ENCODE results near the gene FANCL.
"Not testable (repeated sequence)": the region's sequence is repeated elsewhere in the genome, so short reads cannot be mapped to it uniquely, and the experiment has no call there.

FANCL gene

DNA sequence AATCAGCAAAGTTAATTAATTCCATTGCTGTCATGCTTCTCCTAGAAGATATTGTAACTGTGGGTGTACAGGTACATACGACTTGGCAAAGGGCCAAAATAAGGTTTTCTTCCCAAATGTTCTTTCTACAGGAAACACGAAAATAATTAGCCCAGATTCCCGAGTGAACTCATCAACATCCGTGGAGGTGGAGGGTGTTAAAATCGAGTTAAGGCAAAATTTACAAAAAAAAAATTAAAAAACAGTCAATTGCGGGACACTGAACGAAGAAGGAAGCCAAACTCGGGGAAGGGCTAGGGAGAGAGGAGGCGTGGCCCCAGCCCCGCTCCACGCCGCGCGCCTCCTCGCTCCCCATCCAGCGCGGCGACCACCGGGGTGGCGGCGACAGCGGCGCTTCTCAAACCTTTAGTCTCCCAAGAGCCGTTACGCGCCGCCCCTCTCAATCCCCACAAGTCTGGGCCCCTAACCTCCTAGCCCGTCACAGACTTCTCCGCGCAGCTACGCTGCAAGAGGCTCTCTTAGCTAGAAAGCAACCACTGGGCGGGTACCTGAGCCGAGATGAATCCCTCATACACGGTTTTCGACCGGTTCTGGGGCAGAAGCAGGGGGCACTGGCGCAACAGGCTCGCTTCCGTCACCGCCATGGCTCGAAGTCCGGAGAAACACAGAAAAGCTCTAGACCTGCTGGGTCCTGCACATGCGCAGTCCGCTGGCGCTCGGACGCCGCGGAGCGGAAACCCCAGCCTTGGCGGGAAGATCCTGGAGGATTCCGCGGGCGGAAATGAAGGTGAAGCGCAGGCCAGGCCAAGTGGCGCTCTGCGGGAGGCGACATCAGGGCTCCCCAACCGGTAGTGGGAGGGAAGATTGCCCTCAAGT lies at the start of gene FANCL:
TSS of gene FANCL (minus strand) at position 656 of the 876 bp plus-strand sequence. CDS start at position 644, 12 bp downstream.
- H3K9me3 Mint-ChIP-seq: peaks cover 1% of the 10 kb centered on the region
- H3K4me1 Mint-ChIP-seq: peaks cover 34% of the 10 kb centered on the region
- H3K27ac Mint-ChIP-seq: peak within 1 kb of the TSS; percentile 97 to 100 (median 99)
- peaks cover 6% of the 10 kb centered on the region for H3K36me3 Mint-ChIP-seq (ENCODE audit: low read depth)
- H3K27me3 Mint-ChIP-seq (ENCODE audit: low read depth): peaks cover 3% of the 10 kb centered on the region
- TF ChIP-seq, protein P1, sequence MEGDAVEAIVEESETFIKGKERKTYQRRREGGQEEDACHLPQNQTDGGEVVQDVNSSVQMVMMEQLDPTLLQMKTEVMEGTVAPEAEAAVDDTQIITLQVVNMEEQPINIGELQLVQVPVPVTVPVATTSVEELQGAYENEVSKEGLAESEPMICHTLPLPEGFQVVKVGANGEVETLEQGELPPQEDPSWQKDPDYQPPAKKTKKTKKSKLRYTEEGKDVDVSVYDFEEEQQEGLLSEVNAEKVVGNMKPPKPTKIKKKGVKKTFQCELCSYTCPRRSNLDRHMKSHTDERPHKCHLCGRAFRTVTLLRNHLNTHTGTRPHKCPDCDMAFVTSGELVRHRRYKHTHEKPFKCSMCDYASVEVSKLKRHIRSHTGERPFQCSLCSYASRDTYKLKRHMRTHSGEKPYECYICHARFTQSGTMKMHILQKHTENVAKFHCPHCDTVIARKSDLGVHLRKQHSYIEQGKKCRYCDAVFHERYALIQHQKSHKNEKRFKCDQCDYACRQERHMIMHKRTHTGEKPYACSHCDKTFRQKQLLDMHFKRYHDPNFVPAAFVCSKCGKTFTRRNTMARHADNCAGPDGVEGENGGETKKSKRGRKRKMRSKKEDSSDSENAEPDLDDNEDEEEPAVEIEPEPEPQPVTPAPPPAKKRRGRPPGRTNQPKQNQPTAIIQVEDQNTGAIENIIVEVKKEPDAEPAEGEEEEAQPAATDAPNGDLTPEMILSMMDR (IDR thresholded peaks at IDR 0.05; ENCODE audit: unreplicated experiment in 3 of 3): no peak
- H3K4me3 Mint-ChIP-seq: peak within 1 kb of the TSS; percentile 95 to 99 (median 98)

DNA sequence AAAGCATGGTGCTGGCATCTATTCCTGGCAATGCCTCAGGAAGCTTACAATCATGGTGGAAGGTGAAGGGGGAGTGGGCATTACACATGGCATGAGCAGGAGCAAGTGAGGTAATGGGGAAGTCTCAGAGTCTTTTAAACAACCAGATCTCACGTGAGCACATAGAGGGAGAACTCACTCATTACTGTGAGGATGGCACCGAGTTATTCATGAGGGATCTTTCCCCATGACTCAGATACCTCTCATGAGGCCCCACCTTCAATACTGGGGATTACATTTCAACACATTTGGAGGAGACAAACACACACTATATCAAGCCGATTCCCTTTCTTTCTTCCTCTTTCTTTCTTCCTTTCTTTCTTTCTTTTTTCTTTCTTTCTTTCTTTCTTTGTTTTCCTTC lies 47.9 kb upstream of the FANCL start:
- H3K36me3 Mint-ChIP-seq (ENCODE audit: low read depth): no peaks in the 10 kb centered on the region
- no peak overlapping the region for H3K27ac Mint-ChIP-seq
- no peaks in the 10 kb centered on the region for H3K9me3 Mint-ChIP-seq
- H3K4me1 Mint-ChIP-seq: peaks cover 22% of the 10 kb centered on the region
- TF ChIP-seq, protein P1 (IDR thresholded peaks at IDR 0.05; ENCODE audit: unreplicated experiment in 3 of 3): no peak
- H3K27me3 Mint-ChIP-seq (ENCODE audit: low read depth): peaks cover 4% of the 10 kb centered on the region
- no peak overlapping the region for H3K4me3 Mint-ChIP-seq

DNA sequence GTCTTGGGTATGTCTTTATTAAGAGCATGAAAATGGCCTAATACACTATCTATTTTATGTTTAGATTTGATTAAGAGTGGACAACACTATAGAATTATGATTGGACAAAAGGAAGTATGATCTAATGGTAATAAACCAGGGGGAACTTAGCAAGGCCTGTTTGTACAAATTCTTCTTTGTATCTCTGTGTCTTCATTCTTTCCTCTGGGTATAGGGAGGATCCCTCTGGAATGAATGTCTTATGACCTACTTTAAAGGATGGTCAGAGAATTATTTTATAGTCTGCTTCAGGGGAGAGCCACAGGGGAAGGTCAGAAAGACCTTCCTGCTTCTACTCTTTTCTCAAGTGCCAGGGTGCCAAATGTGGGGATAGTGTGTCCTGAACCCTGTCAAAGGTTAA lies 42.8 kb upstream of the FANCL start:
- Mint-ChIP-seq H3K4me3 (no peak overlapping the region), H3K4me1 (no peaks in the 10 kb centered on the region), H3K9me3 (no peaks in the 10 kb centered on the region), H3K36me3 (ENCODE audit: low read depth) (no peaks in the 10 kb centered on the region), H3K27me3 (ENCODE audit: low read depth) (peaks cover 2% of the 10 kb centered on the region), H3K27ac (peak overlapping the region; percentile 28 to 63 (median 49))
- TF ChIP-seq, protein P1 (IDR thresholded peaks at IDR 0.05; ENCODE audit: unreplicated experiment in 3 of 3): no peak

DNA sequence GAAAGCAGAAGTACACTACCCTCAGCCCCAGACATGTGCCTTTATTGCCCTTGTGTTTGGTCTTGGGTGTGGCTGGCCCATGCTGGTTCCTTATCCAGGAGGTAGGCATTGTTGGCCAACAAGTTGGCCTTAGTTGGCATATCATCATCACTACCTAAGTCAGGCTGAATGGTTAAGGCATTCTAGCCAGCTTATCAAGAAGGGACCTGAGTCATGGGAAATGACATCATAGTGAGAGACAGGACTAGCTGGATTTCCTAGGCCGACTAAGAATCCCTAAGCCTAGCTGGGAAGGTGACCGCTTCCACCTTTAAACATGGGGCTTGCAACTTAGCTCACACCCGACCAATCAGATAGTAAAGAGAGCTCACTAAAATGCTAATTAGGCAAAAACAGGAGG lies 34.0 kb upstream of the FANCL start:
- H3K9me3 Mint-ChIP-seq; H3K27ac Mint-ChIP-seq; H3K27me3 Mint-ChIP-seq (ENCODE audit: low read depth); H3K36me3 Mint-ChIP-seq (ENCODE audit: low read depth); H3K4me1 Mint-ChIP-seq; H3K4me3 Mint-ChIP-seq: not testable (repeated sequence)

DNA sequence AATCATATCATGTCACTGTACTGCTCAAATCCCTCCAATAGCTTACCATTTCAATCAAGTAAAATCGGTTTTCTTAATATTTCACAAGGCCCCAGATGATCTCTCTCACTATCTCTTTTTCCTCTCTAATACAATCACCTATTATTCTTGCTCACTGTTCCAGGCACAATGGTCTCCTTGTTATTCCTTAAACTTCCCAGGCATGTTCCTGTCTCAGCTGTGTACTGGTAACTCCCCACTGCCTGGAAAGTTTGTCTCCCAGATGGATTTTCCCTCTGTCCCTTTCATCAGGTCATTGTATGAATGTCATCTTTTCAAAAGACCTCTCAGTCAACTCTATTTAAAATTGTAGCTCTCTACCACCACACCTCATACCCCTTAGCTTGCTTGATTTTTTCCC lies 30.7 kb upstream of the FANCL start:
- H3K27me3 Mint-ChIP-seq (ENCODE audit: low read depth): no peaks in the 10 kb centered on the region
- H3K4me3 Mint-ChIP-seq: no peak overlapping the region
- TF ChIP-seq, protein P1 (IDR thresholded peaks at IDR 0.05; ENCODE audit: unreplicated experiment in 3 of 3): no peak
- H3K9me3 Mint-ChIP-seq: no peaks in the 10 kb centered on the region
- no peak overlapping the region for H3K27ac Mint-ChIP-seq
- no peaks in the 10 kb centered on the region for H3K36me3 Mint-ChIP-seq (ENCODE audit: low read depth)
- no peaks in the 10 kb centered on the region for H3K4me1 Mint-ChIP-seq

DNA sequence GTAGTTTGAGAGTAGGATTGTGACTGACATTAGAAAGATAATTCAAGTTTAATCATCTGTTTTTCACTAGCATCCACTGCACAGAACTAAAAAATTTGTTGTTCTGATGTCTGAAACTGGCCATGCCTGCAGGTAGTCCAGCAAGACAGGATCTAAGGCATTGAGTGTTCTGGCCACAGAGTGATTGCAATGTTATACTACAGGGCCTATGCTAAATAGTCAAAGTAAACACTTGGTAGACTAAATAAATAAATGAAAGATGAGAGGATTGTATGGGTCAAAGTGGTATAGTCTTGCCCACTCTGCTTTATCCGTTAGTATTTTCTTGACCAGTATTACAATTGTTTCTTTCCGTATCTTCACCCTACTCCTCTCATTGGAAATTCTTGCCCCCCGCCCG lies 27.6 kb upstream of the FANCL start:
- no peaks in the 10 kb centered on the region for H3K36me3 Mint-ChIP-seq (ENCODE audit: low read depth)
- no peaks in the 10 kb centered on the region for H3K9me3 Mint-ChIP-seq
- H3K4me3 Mint-ChIP-seq: no peak overlapping the region
- H3K4me1 Mint-ChIP-seq: no peaks in the 10 kb centered on the region
- no peaks in the 10 kb centered on the region for H3K27me3 Mint-ChIP-seq (ENCODE audit: low read depth)
- TF ChIP-seq, protein P1 (IDR thresholded peaks at IDR 0.05; ENCODE audit: unreplicated experiment in 3 of 3): no peak
- no peak overlapping the region for H3K27ac Mint-ChIP-seq

Data from nephron (organoid).